GM12873 (cell line): ENCODE data around the gene MAP2K2.

Experiments
- TF ChIP-seq, protein P1 (sequence below): IDR thresholded peaks from 2 replicates; pipeline ENCODE4 v1.5.1; 2012; ENCODE audit warnings: low read depth, mild to moderate bottlenecking, moderate library complexity, low read length, control low read depth; ENCODE audit not compliant: insufficient read depth; ENCODE audit errors: missing control alignments

Gene MAP2K2

GRCh38 chr19:4068047-4068966 lies 55.6 kb downstream of the MAP2K2 start:
- TF ChIP-seq, protein P1, sequence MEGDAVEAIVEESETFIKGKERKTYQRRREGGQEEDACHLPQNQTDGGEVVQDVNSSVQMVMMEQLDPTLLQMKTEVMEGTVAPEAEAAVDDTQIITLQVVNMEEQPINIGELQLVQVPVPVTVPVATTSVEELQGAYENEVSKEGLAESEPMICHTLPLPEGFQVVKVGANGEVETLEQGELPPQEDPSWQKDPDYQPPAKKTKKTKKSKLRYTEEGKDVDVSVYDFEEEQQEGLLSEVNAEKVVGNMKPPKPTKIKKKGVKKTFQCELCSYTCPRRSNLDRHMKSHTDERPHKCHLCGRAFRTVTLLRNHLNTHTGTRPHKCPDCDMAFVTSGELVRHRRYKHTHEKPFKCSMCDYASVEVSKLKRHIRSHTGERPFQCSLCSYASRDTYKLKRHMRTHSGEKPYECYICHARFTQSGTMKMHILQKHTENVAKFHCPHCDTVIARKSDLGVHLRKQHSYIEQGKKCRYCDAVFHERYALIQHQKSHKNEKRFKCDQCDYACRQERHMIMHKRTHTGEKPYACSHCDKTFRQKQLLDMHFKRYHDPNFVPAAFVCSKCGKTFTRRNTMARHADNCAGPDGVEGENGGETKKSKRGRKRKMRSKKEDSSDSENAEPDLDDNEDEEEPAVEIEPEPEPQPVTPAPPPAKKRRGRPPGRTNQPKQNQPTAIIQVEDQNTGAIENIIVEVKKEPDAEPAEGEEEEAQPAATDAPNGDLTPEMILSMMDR, result no peak

- TF ChIP-seq, protein P1, result no peak
Measured at GRCh38 chr19:4067396-4068046, 56.4 kb downstream of the MAP2K2 start.

DNA sequence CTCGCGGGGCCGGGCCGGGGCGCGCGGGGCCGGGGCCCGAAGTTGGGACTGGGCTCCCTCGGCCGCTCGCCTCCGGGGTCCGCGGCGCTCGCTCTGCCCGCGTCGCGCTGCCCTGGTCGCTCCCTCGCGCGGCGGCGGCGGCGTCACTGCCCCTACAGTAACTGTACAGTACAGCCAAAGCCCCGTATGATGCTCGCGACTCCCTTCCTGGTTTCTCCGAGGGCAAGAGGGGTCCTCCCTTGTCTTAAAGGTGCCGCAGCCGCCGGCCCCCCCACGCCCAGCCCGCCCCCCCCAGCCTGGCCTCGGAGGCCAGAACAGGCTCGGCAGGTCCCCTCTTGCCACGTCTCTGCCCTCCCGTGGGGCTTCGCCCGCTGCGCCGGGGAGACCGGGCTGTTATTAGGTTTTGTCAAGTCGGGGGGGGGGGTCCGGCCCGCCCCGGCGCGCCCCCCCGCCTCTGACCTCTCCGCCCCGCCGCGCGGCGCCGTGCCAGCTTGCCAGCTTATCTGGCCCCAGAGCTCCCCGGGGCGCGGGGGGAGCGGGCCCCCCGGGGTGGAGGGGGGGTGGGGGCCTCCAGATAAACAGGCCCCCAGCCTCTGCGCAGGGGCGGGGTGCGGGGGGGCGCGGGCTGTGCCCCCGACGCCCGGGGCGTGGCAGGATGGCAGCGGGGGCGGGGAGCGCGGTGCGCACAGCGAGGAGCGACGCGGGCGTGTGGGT lies 57.1 kb downstream of the MAP2K2 start, which contains the start of gene ZBTB7A:
Gene ZBTB7A, minus strand, starts transcription at position 218 of the 714 bp plus-strand sequence. CDS start 11,667 bp downstream, outside the sequence.
- TF ChIP-seq, protein P1, result no peak

DNA sequence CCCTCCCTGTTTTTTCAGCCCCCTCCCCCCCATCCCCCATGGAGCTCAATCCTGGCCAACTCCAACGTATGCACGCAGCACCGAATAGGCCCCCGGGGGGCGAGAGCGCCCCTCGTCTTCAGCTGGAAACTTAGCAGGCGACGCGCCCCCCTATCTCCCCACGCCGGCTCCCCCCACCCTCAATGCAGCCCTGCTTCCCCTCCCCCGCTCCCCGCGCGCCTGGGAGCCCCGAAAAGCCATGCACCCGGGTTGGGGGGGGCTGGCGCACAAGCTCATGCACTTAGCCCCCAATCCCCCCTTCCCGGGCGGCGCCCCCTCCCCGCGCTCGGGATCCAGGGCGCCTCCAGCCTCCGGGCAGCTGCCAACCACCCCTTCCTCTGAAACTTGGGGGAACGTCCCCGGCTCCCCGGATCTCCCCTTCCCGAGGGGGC lies 57.7 kb downstream of the MAP2K2 start:
- TF ChIP-seq, protein P1, result no peak

GRCh38 chr19:4065430-4066175 lies 58.3 kb downstream of the MAP2K2 start:
- TF ChIP-seq, protein P1, result no peak

GRCh38 chr19:4064496-4065260 lies 59.2 kb downstream of the MAP2K2 start:
- TF ChIP-seq, protein P1, result no peak
